HG02588 (cell line): ENCODE results near the gene MYBBP1A.
"Not testable (repeated sequence)": the region's sequence is repeated elsewhere in the genome, so short reads cannot be mapped to it uniquely, and the experiment has no call there.

Experiments
- ATAC-seq: cut with Tn5 transposase; IDR thresholded peaks from one replicate; pipeline ENCODE4 v1.9.1; 2021; ENCODE audit warnings: mild to moderate bottlenecking, moderate library complexity; ENCODE audit not compliant: unreplicated experiment

The MYBBP1A gene

GRCh38 chr17:4590981-4591453, 35.8 kb upstream of the MYBBP1A start:
- no peak for ATAC-seq

GRCh38 chr17:4590042-4590441, 34.9 kb upstream of the MYBBP1A start:
- ATAC-seq: not testable (repeated sequence)

GRCh38 chr17:4588898-4589625, 33.9 kb upstream of the MYBBP1A start:
- ATAC-seq: no peak

- ATAC-seq: no peak
These were observed 33.2 kb upstream of the MYBBP1A start for GRCh38 chr17:4588391-4588790.

- ATAC-seq: no peak
These were observed 32.6 kb upstream of the MYBBP1A start for GRCh38 chr17:4587803-4588202.

GRCh38 chr17:4587195-4587594, 32.0 kb upstream of the MYBBP1A start:
- ATAC-seq: no peak

- ATAC-seq: no peak
These were observed 30.9 kb upstream of the MYBBP1A start for GRCh38 chr17:4586043-4586442.

- no peak for ATAC-seq
These were observed 30.4 kb upstream of the MYBBP1A start for GRCh38 chr17:4585638-4585994.

GRCh38 chr17:4584917-4585637, 29.9 kb upstream of the MYBBP1A start:
- ATAC-seq: no peak

GRCh38 chr17:4584101-4584916, 29.1 kb upstream of the MYBBP1A start, which contains the start of gene SMTNL2:
SMTNL2 (plus strand) TSS chr17:4584529; CDS start chr17:4584606, 77 bp downstream.
- ATAC-seq: no peak

GRCh38 chr17:4583782-4584100, 28.6 kb upstream of the MYBBP1A start:
- no peak for ATAC-seq

- no peak for ATAC-seq
These were observed 28.0 kb upstream of the MYBBP1A start for GRCh38 chr17:4583206-4583605.

- ATAC-seq: no peak
These were observed 27.5 kb upstream of the MYBBP1A start for GRCh38 chr17:4582691-4583090.

GRCh38 chr17:4582101-4582501, 26.9 kb upstream of the MYBBP1A start:
- no peak for ATAC-seq

- no peak for ATAC-seq
These were observed 25.1 kb upstream of the MYBBP1A start for GRCh38 chr17:4580291-4580690.

GRCh38 chr17:4579678-4580077, 24.5 kb upstream of the MYBBP1A start:
- ATAC-seq: no peak

GRCh38 chr17:4578349-4578748, 23.2 kb upstream of the MYBBP1A start:
- not testable (repeated sequence) for ATAC-seq

GRCh38 chr17:4577386-4577993, 22.3 kb upstream of the MYBBP1A start:
- no peak for ATAC-seq

GRCh38 chr17:4576729-4577322, 21.6 kb upstream of the MYBBP1A start:
- no peak for ATAC-seq

- no peak for ATAC-seq
These were observed 21.0 kb upstream of the MYBBP1A start for GRCh38 chr17:4576161-4576558.
